Loucy (cell line): ENCODE data around the gene GRIP2.

Experiments
- H2AFZ ChIP-seq: fragments of 200-600 bp; sonication (generic); 2 replicates; pipeline ENCODE4 v1.6.0; 2016; ENCODE audit warnings: antibody characterized with exemption, mild to moderate bottlenecking, low read length, moderate library complexity
- H3F3A ChIP-seq: fragments of 200-600 bp; 2 replicates; pipeline ENCODE4 v1.6.0; 2016; ENCODE audit warnings: antibody characterized with exemption, low read depth, mild to moderate bottlenecking
- H3K27me3 ChIP-seq: fragments of 200-600 bp; sonication (generic); 2 replicates; pipeline ENCODE4 v1.6.1; 2014; ENCODE audit warnings: low read length, mild to moderate bottlenecking; ENCODE audit not compliant: insufficient read depth, poor library complexity, severe bottlenecking
- H3K36me3 ChIP-seq: fragments of 200-600 bp; sonication (generic); 2 replicates; pipeline ENCODE4 v1.6.1; 2016; ENCODE audit warnings: low read length; ENCODE audit not compliant: insufficient read depth
- H3K4me1 ChIP-seq: fragments of 200-600 bp; sonication (generic); 2 replicates; pipeline ENCODE4 v1.5.1; 2014; ENCODE audit warnings: low read length, mild to moderate bottlenecking; ENCODE audit not compliant: insufficient read depth, poor library complexity, severe bottlenecking
- H3K4me2 ChIP-seq: fragments of 200-600 bp; sonication (generic); 2 replicates; pipeline ENCODE4 v1.6.0; 2014; ENCODE audit warnings: antibody characterized with exemption, low read length, low read depth, mild to moderate bottlenecking; ENCODE audit not compliant: poor library complexity, severe bottlenecking
- H3K4me3 ChIP-seq: fragments of 200-600 bp; sonication (generic); 2 replicates; pipeline ENCODE4 v1.5.1; 2014; ENCODE audit warnings: low read length, mild to moderate bottlenecking, mixed read lengths; ENCODE audit not compliant: poor library complexity, severe bottlenecking
- H3K79me2 ChIP-seq: fragments of 200-600 bp; sonication (generic); 2 replicates; pipeline ENCODE4 v1.6.1; 2014; ENCODE audit warnings: low read length; ENCODE audit not compliant: insufficient read depth
- H3K9ac ChIP-seq: fragments of 200-600 bp; sonication (generic); 2 replicates; pipeline ENCODE4 v1.6.0; 2014; ENCODE audit warnings: mild to moderate bottlenecking, low read depth, low read length, moderate library complexity; ENCODE audit not compliant: poor library complexity, severe bottlenecking
- H3K9me2 ChIP-seq: fragments of 200-600 bp; sonication (generic); replicated peaks from 2 replicates; pipeline ENCODE4 v1.6.1; 2016; ENCODE audit warnings: low read depth, low read length, mixed read lengths
- H3K9me3 ChIP-seq: fragments of 200-600 bp; sonication (generic); 2 replicates; pipeline ENCODE4 v1.6.1; 2014; ENCODE audit warnings: mild to moderate bottlenecking, antibody characterized with exemption, low read length, low read depth; ENCODE audit not compliant: insufficient read depth
- H4K20me1 ChIP-seq: fragments of 200-600 bp; sonication (generic); 2 replicates; pipeline ENCODE4 v1.6.0; 2014; ENCODE audit warnings: antibody characterized with exemption, low read length, mild to moderate bottlenecking; ENCODE audit not compliant: insufficient read depth, poor library complexity, severe bottlenecking
- EZH2phosphoT487 ChIP-seq: fragments of 200-600 bp; IDR thresholded peaks from 2 replicates; pipeline ENCODE4 v1.6.1; 2018; ENCODE audit warnings: antibody characterized with exemption, mild to moderate bottlenecking, moderate library complexity, borderline replicate concordance
- TF ChIP-seq, protein P1 (sequence below): fragments of 200-600 bp; sonication (generic); conservative IDR thresholded peaks from 2 replicates; pipeline ENCODE4 v1.5.1; 2014; ENCODE audit warnings: mild to moderate bottlenecking, antibody characterized with exemption, low read length

The GRIP2 gene

GRCh38 chr3:14474363-14475081, 65.6 kb downstream of the GRIP2 start:
- no peaks in the 10 kb centered on the region for H3K4me1 ChIP-seq
- no peaks in the 10 kb centered on the region for H4K20me1 ChIP-seq

GRCh38 chr3:14473411-14473891, 66.7 kb downstream of the GRIP2 start:
- Histone ChIP-seq H3K4me3 (no peak overlapping the region), H3K36me3 (peaks cover 53% of the 10 kb centered on the region; the same call in 1 of the 2 replicates), H4K20me1 (no peaks in the 10 kb centered on the region), H3K9me3 (no peaks in the 10 kb centered on the region), H3K79me2 (no peaks in the 10 kb centered on the region), H3K9me2 (no peaks in the 10 kb centered on the region), H2AFZ (no peak overlapping the region), H3K4me2 (no peak overlapping the region), H3K9ac (no peak overlapping the region), H3F3A (no peaks in the 10 kb centered on the region), H3K4me1 (no peaks in the 10 kb centered on the region), H3K27me3 (no peaks in the 10 kb centered on the region)
- TF ChIP-seq, protein P1, sequence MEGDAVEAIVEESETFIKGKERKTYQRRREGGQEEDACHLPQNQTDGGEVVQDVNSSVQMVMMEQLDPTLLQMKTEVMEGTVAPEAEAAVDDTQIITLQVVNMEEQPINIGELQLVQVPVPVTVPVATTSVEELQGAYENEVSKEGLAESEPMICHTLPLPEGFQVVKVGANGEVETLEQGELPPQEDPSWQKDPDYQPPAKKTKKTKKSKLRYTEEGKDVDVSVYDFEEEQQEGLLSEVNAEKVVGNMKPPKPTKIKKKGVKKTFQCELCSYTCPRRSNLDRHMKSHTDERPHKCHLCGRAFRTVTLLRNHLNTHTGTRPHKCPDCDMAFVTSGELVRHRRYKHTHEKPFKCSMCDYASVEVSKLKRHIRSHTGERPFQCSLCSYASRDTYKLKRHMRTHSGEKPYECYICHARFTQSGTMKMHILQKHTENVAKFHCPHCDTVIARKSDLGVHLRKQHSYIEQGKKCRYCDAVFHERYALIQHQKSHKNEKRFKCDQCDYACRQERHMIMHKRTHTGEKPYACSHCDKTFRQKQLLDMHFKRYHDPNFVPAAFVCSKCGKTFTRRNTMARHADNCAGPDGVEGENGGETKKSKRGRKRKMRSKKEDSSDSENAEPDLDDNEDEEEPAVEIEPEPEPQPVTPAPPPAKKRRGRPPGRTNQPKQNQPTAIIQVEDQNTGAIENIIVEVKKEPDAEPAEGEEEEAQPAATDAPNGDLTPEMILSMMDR, result no peak
- no peak for TF ChIP-seq EZH2phosphoT487

More at GRCh38 chr3:14474363-14475081, 65.6 kb downstream of the GRIP2 start:
- H3K9me3 ChIP-seq, result no peaks in the 10 kb centered on the region
- TF ChIP-seq EZH2phosphoT487, result no peak
- TF ChIP-seq, protein P1, result no peak
- no peak overlapping the region for H3K4me3 ChIP-seq
- no peaks in the 10 kb centered on the region for H3K27me3 ChIP-seq
- H3K36me3 ChIP-seq, result peaks cover 52% of the 10 kb centered on the region; the same call in 1 of the 2 replicates
- H3K79me2 ChIP-seq, result no peaks in the 10 kb centered on the region
- H2AFZ ChIP-seq, result no peak overlapping the region
- H3K4me2 ChIP-seq, result no peak overlapping the region
- H3F3A ChIP-seq, result no peaks in the 10 kb centered on the region
- H3K9ac ChIP-seq, result no peak overlapping the region
- no peaks in the 10 kb centered on the region for H3K9me2 ChIP-seq

GRCh38 chr3:14472471-14473351, 67.4 kb downstream of the GRIP2 start:
- no peak overlapping the region for H3K9ac ChIP-seq
- no peaks in the 10 kb centered on the region for H3K9me3 ChIP-seq
- no peaks in the 10 kb centered on the region for H3F3A ChIP-seq
- H3K79me2 ChIP-seq, result no peaks in the 10 kb centered on the region
- H2AFZ ChIP-seq, result no peak overlapping the region
- TF ChIP-seq, protein P1, result no peak
- no peak for TF ChIP-seq EZH2phosphoT487
- H3K9me2 ChIP-seq, result no peaks in the 10 kb centered on the region
- H3K4me1 ChIP-seq, result no peaks in the 10 kb centered on the region
- H4K20me1 ChIP-seq, result no peaks in the 10 kb centered on the region
- H3K27me3 ChIP-seq, result no peaks in the 10 kb centered on the region
- peaks cover 52% of the 10 kb centered on the region; the same call in 1 of the 2 replicates for H3K36me3 ChIP-seq
- H3K4me3 ChIP-seq, result no peak overlapping the region
- no peak overlapping the region for H3K4me2 ChIP-seq
